ENCODE results near the gene TMUB1. TPM values are rescaled to one million over a fixed set of nuclear protein-coding genes. Genes with fewer than 3 reads are reported as not detected.

The TMUB1 gene
- total and polyA plus RNA-seq, 2 donors (not counting 3 experiments of a cell fraction or from before 2014, with no cell fraction given) = 41.3 to 45.3 TPM

DNA sequence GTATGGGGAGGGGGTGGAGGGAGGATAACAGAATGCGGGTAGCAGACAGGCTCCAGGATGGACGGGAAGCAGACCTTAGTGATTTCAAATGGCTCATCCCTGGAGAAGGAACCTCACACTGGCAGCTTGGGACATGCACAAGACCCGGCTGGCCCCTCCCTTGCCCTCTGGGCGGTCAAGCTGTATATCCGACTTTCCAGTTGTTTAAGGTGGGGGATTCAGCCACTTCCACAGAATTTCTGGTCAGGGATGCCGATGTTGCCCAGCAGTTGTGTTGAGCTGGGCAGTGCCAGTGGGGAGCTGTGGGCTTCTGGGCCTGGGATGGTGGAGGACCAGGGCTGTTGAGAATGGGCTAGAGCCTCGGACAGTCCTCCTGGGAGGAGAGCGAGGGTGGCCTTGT is 45.4 kb upstream of the TMUB1 start:
- dilution Hi-C loops (cut with MboI; ENCODE audit: extremely low pct_ligation_motif_present, low sequenced_read_pairs) (no loop called here), intact Hi-C loops (cut with micrococcal nuclease) (no loop called here)
- H3K4me1 ChIP-seq (ENCODE audit: control insufficient read depth, extremely low read depth, insufficient read depth, low read length) = no peaks in the 10 kb centered on the region
- ChIA-PET CTCF (interaction anchor here (1.0 kb wide), 1 partner anchor 116 kb away, joined by 4 read pairs; no protein-coding TSS in a partner anchor), POLR2A (no interaction called here)
- H3K79me2 ChIP-seq (ENCODE audit: control insufficient read depth, insufficient read depth, low read length) = no peaks in the 10 kb centered on the region
- no peak for FAIRE-seq
- H3K27me3 ChIP-seq (ENCODE audit: control insufficient read depth in 2 of 2, insufficient read depth in 2 of 2, low read length in 2 of 2) = no peaks in the 10 kb centered on the region
- no peaks in the 10 kb centered on the region for H3K9me3 ChIP-seq (replicated peaks; ENCODE audit: control insufficient read depth, insufficient read depth, low read length)
- no peak overlapping the region for H3K27ac ChIP-seq (ENCODE audit: insufficient read depth, low read depth, low read length)
- TF ChIP-seq MYC (IDR thresholded peaks at IDR 0.05; ENCODE audit: low read depth, low read length) = no peak
- TF ChIP-seq, protein P1, sequence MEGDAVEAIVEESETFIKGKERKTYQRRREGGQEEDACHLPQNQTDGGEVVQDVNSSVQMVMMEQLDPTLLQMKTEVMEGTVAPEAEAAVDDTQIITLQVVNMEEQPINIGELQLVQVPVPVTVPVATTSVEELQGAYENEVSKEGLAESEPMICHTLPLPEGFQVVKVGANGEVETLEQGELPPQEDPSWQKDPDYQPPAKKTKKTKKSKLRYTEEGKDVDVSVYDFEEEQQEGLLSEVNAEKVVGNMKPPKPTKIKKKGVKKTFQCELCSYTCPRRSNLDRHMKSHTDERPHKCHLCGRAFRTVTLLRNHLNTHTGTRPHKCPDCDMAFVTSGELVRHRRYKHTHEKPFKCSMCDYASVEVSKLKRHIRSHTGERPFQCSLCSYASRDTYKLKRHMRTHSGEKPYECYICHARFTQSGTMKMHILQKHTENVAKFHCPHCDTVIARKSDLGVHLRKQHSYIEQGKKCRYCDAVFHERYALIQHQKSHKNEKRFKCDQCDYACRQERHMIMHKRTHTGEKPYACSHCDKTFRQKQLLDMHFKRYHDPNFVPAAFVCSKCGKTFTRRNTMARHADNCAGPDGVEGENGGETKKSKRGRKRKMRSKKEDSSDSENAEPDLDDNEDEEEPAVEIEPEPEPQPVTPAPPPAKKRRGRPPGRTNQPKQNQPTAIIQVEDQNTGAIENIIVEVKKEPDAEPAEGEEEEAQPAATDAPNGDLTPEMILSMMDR (IDR thresholded peaks at IDR 0.05; ENCODE audit: extremely low read depth in 1 of 2, insufficient read depth in 1 of 2, low read depth in 1 of 2, low read length in 2 of 2) = no peak
- TF ChIP-seq FOS (IDR thresholded peaks at IDR 0.05; ENCODE audit: borderline replicate concordance, insufficient read depth, low read length) = no peak
- TF ChIP-seq EZH2 (IDR thresholded peaks at IDR 0.05; ENCODE audit: borderline replicate concordance, low read depth, low read length, severe bottlenecking) = no peak
- TF ChIP-seq, protein P2, sequence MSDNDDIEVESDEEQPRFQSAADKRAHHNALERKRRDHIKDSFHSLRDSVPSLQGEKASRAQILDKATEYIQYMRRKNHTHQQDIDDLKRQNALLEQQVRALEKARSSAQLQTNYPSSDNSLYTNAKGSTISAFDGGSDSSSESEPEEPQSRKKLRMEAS (IDR thresholded peaks at IDR 0.05; ENCODE audit: insufficient read depth, insufficient read length) = no peak
- no peak for TF ChIP-seq JUN (IDR thresholded peaks at IDR 0.05; ENCODE audit: borderline replicate concordance, insufficient read depth, insufficient read length, low read depth)
- TF ChIP-seq POLR2A (IDR thresholded peaks at IDR 0.05; ENCODE audit: low read depth, low read length) = no peak
- no peak for TF ChIP-seq POLR2AphosphoS5 (IDR thresholded peaks at IDR 0.05; ENCODE audit: insufficient read depth, low read depth, low read length)
- no peak overlapping the region for H3K9ac ChIP-seq (replicated peaks; ENCODE audit: extremely low read depth, insufficient read depth, low read length)
- no peaks in the 10 kb centered on the region for H3K9me1 ChIP-seq (replicated peaks; ENCODE audit: control insufficient read depth, extremely low read depth, insufficient read depth, low read length)
- no TSS peak for BruUV-seq (replicated peaks)
- H4K20me1 ChIP-seq (replicated peaks; ENCODE audit: control insufficient read depth, extremely low read depth, insufficient read depth, low read length) = peaks cover 2% of the 10 kb centered on the region
- H2AFZ ChIP-seq (ENCODE audit: low read depth, low read length) = no peak overlapping the region
- peaks cover 4 to 66% of the 10 kb centered on the region in 2 experiments for H3K36me3 ChIP-seq (ENCODE audit: control insufficient read depth in 2 of 2, extremely low read depth in 1 of 2, insufficient read depth in 2 of 2, low read length in 2 of 2)
- H3K4me3 ChIP-seq (replicated peaks in 1 of 3; ENCODE audit: insufficient read depth in 1 of 3, low read depth in 1 of 3, low read length in 3 of 3) = no peak overlapping the region
- H3K4me2 ChIP-seq (ENCODE audit: insufficient read depth, low read length) = no peak overlapping the region
- DNase-seq (ENCODE audit: low read depth, low spot score) = no peak

Measured in endothelial cell of umbilical vein (primary cell).